ENCODE measurements around the gene OR6J1. TPM values are rescaled to one million over a fixed set of nuclear protein-coding genes. Genes with fewer than 3 reads are reported as not detected.
"Not testable (repeated sequence)": the region's sequence is repeated elsewhere in the genome, so short reads cannot be mapped to it uniquely, and the experiment has no call there.

Gene OR6J1
- total and polyA plus RNA-seq, 4 donors = not detected

DNA sequence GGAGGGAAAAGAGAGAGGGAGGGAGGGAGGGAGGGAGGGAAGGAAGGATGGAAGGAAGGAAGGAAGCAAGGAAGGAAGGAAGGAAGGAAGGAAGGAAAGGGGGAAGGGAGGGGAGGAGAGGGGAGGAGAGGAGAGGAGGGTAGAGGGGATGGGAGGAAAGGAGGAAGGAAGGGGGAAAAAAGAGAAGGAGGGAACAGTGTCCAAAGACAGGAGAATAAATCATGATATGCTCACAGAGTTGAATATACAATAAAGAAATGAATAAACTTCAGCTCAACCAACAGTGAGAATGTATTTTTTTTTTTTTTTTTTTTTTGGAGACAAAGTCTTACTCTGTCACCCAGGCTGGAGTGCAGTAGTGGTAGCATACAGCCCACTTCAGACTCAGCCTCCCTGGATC, 4.0 kb downstream of the OR6J1 start:
- Histone ChIP-seq H3K9ac (ENCODE audit: low read depth in 1 of 2, low read length in 2 of 2) (no peak overlapping the region), H3K27me3 (ENCODE audit: control insufficient read depth in 4 of 4, insufficient read depth in 4 of 4, low read length in 3 of 4) (no peaks in the 10 kb centered on the region), H3K9me3 (ENCODE audit: control insufficient read depth in 4 of 4, low read length in 3 of 4) (no peaks in the 10 kb centered on the region), H3K36me3 (ENCODE audit: control insufficient read depth in 4 of 4, insufficient read depth in 3 of 4, low read depth in 1 of 4, low read length in 3 of 4) (no peaks in the 10 kb centered on the region), H3K4me1 (ENCODE audit: control insufficient read depth in 4 of 4, insufficient read depth in 4 of 4, low read length in 3 of 4) (no peaks in the 10 kb centered on the region), H3K4me3 (ENCODE audit: low read depth in 1 of 3, low read length in 3 of 3) (no peak overlapping the region), H3K27ac (ENCODE audit: low read depth in 1 of 2, low read length in 2 of 2) (no peak overlapping the region)
- TF ChIP-seq FOXA2 (IDR thresholded peaks at IDR 0.05) (no peak), GABPA (IDR thresholded peaks at IDR 0.05 in 1 of 2, conservative IDR thresholded peaks at IDR 0.05 in 1 of 2) (no peak), RXRA (IDR thresholded peaks at IDR 0.05) (no peak), FOXA1 (IDR thresholded peaks at IDR 0.05) (no peak), JUND (IDR thresholded peaks at IDR 0.05) (no peak), YY1 (IDR thresholded peaks at IDR 0.05) (no peak), RAD21 (IDR thresholded peaks at IDR 0.05) (no peak), HNF4G (IDR thresholded peaks at IDR 0.05) (no peak), EGR1 (IDR thresholded peaks at IDR 0.05; ENCODE audit: low read depth in 2 of 2) (no peak)
- TF ChIP-seq, protein P1, sequence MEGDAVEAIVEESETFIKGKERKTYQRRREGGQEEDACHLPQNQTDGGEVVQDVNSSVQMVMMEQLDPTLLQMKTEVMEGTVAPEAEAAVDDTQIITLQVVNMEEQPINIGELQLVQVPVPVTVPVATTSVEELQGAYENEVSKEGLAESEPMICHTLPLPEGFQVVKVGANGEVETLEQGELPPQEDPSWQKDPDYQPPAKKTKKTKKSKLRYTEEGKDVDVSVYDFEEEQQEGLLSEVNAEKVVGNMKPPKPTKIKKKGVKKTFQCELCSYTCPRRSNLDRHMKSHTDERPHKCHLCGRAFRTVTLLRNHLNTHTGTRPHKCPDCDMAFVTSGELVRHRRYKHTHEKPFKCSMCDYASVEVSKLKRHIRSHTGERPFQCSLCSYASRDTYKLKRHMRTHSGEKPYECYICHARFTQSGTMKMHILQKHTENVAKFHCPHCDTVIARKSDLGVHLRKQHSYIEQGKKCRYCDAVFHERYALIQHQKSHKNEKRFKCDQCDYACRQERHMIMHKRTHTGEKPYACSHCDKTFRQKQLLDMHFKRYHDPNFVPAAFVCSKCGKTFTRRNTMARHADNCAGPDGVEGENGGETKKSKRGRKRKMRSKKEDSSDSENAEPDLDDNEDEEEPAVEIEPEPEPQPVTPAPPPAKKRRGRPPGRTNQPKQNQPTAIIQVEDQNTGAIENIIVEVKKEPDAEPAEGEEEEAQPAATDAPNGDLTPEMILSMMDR (IDR thresholded peaks at IDR 0.05; ENCODE audit: low read depth, low read length, missing input control) = no peak
- TF ChIP-seq, protein P2, sequence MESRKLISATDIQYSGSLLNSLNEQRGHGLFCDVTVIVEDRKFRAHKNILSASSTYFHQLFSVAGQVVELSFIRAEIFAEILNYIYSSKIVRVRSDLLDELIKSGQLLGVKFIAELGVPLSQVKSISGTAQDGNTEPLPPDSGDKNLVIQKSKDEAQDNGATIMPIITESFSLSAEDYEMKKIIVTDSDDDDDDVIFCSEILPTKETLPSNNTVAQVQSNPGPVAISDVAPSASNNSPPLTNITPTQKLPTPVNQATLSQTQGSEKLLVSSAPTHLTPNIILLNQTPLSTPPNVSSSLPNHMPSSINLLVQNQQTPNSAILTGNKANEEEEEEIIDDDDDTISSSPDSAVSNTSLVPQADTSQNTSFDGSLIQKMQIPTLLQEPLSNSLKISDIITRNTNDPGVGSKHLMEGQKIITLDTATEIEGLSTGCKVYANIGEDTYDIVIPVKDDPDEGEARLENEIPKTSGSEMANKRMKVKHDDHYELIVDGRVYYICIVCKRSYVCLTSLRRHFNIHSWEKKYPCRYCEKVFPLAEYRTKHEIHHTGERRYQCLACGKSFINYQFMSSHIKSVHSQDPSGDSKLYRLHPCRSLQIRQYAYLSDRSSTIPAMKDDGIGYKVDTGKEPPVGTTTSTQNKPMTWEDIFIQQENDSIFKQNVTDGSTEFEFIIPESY (IDR thresholded peaks at IDR 0.05) = no peak
- TF ChIP-seq, protein P3, sequence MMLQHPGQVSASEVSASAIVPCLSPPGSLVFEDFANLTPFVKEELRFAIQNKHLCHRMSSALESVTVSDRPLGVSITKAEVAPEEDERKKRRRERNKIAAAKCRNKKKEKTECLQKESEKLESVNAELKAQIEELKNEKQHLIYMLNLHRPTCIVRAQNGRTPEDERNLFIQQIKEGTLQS (IDR thresholded peaks at IDR 0.05) = no peak
- no peak for DNase-seq (ENCODE audit: low spot score)

DNA sequence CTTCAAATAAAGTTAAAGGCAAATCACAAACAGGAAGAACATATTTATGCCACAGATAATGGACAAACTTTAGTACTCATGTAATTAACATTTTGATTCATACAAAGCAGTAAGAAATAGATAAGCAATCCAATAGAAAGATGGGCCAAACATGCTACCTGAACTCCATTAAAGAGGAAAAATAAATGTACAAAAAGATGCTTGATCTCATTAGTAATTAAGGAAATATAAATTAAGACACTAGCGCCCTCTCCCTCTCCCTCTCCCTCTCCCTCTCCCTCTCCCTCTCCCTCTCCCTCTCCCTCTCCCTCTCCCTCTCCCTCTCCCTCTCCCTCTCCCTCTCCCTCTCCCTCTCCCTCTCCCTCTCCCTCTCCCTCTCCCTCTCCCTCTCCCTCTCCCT, 8.2 kb downstream of the OR6J1 start:
- H3K4me3 ChIP-seq (ENCODE audit: low read depth in 1 of 3, low read length in 3 of 3); H3K4me1 ChIP-seq (ENCODE audit: control insufficient read depth in 4 of 4, insufficient read depth in 4 of 4, low read length in 3 of 4); H3K9me3 ChIP-seq (ENCODE audit: control insufficient read depth in 4 of 4, low read length in 3 of 4); H3K27me3 ChIP-seq (ENCODE audit: control insufficient read depth in 4 of 4, insufficient read depth in 4 of 4, low read length in 3 of 4); H3K36me3 ChIP-seq (ENCODE audit: control insufficient read depth in 4 of 4, insufficient read depth in 3 of 4, low read depth in 1 of 4, low read length in 3 of 4); H3K27ac ChIP-seq (ENCODE audit: low read depth in 1 of 2, low read length in 2 of 2); H3K9ac ChIP-seq (ENCODE audit: low read depth in 1 of 2, low read length in 2 of 2); DNase-seq (ENCODE audit: low spot score): not testable (repeated sequence)
- 73% methylated on average over 1 of the region's 1 CpG for WGBS

DNA sequence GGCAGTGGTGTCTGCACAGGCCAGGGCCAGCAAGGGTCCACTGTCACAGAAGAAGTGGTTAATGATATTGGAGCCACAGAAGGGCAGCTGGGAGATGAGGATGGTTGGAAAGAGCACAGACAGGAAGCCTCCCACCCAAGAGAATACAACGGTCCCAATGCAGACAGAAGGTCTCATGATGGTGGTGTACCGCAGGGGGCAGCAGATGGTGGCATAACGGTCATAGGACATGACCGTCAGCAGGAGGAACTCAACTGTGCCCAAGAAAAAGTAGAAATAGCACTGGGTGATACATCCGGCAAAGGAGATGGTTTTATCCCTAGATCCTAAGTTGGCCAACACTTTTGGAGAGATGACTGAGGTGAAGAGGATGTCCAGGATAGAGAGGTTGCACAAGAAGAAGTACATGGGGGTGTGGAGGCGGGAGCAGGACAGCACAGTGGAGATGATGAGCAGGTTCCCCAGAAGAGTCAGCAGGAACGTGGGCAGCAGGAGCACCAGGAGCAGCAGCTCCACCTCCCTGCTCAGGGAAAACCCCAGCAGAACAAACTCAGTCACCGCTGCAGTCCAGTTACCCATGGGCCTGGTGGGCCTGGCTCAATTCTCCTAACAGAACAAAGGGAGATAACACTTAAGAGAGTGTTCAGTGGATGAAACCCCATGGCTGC, 9.8 kb downstream of the OR6J1 start:
- no peak overlapping the region for H3K27ac ChIP-seq (ENCODE audit: low read depth in 1 of 2, low read length in 2 of 2)
- H3K27me3 ChIP-seq (ENCODE audit: control insufficient read depth in 4 of 4, insufficient read depth in 4 of 4, low read length in 3 of 4) = no peaks in the 10 kb centered on the region
- H3K4me3 ChIP-seq (ENCODE audit: low read depth in 1 of 3, low read length in 3 of 3) = no peak overlapping the region
- no peaks in the 10 kb centered on the region for H3K4me1 ChIP-seq (ENCODE audit: control insufficient read depth in 4 of 4, insufficient read depth in 4 of 4, low read length in 3 of 4)
- H3K9ac ChIP-seq (ENCODE audit: low read depth in 1 of 2, low read length in 2 of 2) = no peak overlapping the region
- TF ChIP-seq, protein P2 (IDR thresholded peaks at IDR 0.05) = no peak
- TF ChIP-seq HNF4G (IDR thresholded peaks at IDR 0.05) = no peak
- TF ChIP-seq HNF4A (conservative IDR thresholded peaks at IDR 0.05) = no peak
- H3K36me3 ChIP-seq (ENCODE audit: control insufficient read depth in 4 of 4, insufficient read depth in 3 of 4, low read depth in 1 of 4, low read length in 3 of 4) = no peaks in the 10 kb centered on the region
- H3K9me3 ChIP-seq (ENCODE audit: control insufficient read depth in 4 of 4, low read length in 3 of 4) = peaks cover 0 to 1% (median 0%) of the 10 kb centered on the region in 4 donors
- WGBS = 88% methylated on average over 8 of the region's 8 CpGs
- DNase-seq (ENCODE audit: low spot score) = no peak
